ENCODE measurements around the gene NETO1.

The NETO1 gene

DNA sequence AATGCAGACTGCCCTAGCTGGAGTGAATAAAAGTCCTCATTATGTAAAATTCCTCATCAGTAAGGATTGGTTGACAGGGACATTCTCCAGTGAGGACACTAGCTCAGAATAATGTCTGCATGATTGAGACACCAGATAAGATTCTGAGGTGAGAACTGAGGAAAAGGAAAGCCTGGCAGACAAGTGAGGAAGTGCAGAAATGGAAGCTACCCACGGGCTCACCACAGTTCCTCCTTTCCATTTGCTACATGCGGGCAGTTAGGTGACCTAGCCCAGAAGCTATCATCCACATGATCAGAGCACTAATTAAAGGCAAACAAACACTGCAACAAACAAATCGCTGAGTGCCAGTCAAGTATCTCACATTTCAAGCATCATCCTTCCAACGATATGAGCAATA is 27.7 kb downstream of the NETO1 start:
- Histone ChIP-seq H3K9me3 (ENCODE audit: insufficient read depth, low read depth, low read length) (no peaks in the 10 kb centered on the region), H3K36me3 (ENCODE audit: insufficient read depth, low read length) (peaks cover 4% of the 10 kb centered on the region; the same call in 1 of the 2 replicates), H3F3A (ENCODE audit: low read depth) (no peaks in the 10 kb centered on the region), H3K9me2 (replicated peaks; ENCODE audit: low read depth, low read length) (no peaks in the 10 kb centered on the region), H2AFZ (ENCODE audit: low read length) (no peak overlapping the region), H3K4me2 (ENCODE audit: low read depth, low read length, poor library complexity, severe bottlenecking) (no peak overlapping the region), H3K79me2 (ENCODE audit: insufficient read depth, low read length) (peaks cover 4% of the 10 kb centered on the region; the same call in 1 of the 2 replicates), H4K20me1 (ENCODE audit: insufficient read depth, low read length, poor library complexity, severe bottlenecking) (no peaks in the 10 kb centered on the region), H3K4me3 (ENCODE audit: low read length, poor library complexity, severe bottlenecking) (no peak overlapping the region), H3K4me1 (ENCODE audit: insufficient read depth, low read length, poor library complexity, severe bottlenecking) (peaks cover 7% of the 10 kb centered on the region), H3K27me3 (ENCODE audit: insufficient read depth, low read length, poor library complexity, severe bottlenecking) (no peaks in the 10 kb centered on the region), H3K9ac (ENCODE audit: low read depth, low read length, poor library complexity, severe bottlenecking) (no peak overlapping the region)
- TF ChIP-seq, protein P1, sequence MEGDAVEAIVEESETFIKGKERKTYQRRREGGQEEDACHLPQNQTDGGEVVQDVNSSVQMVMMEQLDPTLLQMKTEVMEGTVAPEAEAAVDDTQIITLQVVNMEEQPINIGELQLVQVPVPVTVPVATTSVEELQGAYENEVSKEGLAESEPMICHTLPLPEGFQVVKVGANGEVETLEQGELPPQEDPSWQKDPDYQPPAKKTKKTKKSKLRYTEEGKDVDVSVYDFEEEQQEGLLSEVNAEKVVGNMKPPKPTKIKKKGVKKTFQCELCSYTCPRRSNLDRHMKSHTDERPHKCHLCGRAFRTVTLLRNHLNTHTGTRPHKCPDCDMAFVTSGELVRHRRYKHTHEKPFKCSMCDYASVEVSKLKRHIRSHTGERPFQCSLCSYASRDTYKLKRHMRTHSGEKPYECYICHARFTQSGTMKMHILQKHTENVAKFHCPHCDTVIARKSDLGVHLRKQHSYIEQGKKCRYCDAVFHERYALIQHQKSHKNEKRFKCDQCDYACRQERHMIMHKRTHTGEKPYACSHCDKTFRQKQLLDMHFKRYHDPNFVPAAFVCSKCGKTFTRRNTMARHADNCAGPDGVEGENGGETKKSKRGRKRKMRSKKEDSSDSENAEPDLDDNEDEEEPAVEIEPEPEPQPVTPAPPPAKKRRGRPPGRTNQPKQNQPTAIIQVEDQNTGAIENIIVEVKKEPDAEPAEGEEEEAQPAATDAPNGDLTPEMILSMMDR (conservative IDR thresholded peaks at IDR 0.05; ENCODE audit: low read length) = no peak
- TF ChIP-seq EZH2phosphoT487 (IDR thresholded peaks at IDR 0.05; ENCODE audit: borderline replicate concordance) = no peak

DNA sequence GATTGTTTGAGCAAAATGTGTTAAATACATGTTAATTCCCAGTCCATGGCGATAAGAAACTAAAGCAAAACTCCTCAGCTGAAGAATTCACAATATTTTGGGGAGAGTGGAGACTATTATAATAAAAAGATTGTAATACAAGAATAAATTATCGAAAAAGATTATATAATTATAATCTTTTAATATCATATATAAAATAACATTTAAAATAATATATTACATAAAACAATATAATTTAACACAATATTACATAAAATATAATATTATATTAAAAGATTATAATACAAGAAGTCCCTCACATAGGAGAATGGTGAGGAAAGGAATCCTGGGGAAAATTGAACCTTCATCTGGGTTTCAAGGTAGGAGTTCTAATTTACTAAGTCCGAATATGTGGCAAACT is 33.1 kb downstream of the NETO1 start:
- H2AFZ ChIP-seq (ENCODE audit: low read length) = no peak overlapping the region
- H3K4me1 ChIP-seq (ENCODE audit: insufficient read depth, low read length, poor library complexity, severe bottlenecking) = peaks cover 13% of the 10 kb centered on the region
- no peaks in the 10 kb centered on the region for H3K27me3 ChIP-seq (ENCODE audit: insufficient read depth, low read length, poor library complexity, severe bottlenecking)
- H3K9me2 ChIP-seq (replicated peaks; ENCODE audit: low read depth, low read length) = no peaks in the 10 kb centered on the region
- H3K9me3 ChIP-seq (ENCODE audit: insufficient read depth, low read depth, low read length) = no peaks in the 10 kb centered on the region
- TF ChIP-seq, protein P1 (conservative IDR thresholded peaks at IDR 0.05; ENCODE audit: low read length) = no peak
- no peak for TF ChIP-seq EZH2phosphoT487 (IDR thresholded peaks at IDR 0.05; ENCODE audit: borderline replicate concordance)
- peaks cover 4% of the 10 kb centered on the region; the same call in 1 of the 2 replicates for H3K36me3 ChIP-seq (ENCODE audit: insufficient read depth, low read length)
- H3K4me3 ChIP-seq (ENCODE audit: low read length, poor library complexity, severe bottlenecking) = no peak overlapping the region
- H3K4me2 ChIP-seq (ENCODE audit: low read depth, low read length, poor library complexity, severe bottlenecking) = no peak overlapping the region
- H3K79me2 ChIP-seq (ENCODE audit: insufficient read depth, low read length) = peaks cover 4% of the 10 kb centered on the region; the same call in 1 of the 2 replicates
- peaks cover 1% of the 10 kb centered on the region; the same call in 1 of the 2 replicates for H3F3A ChIP-seq (ENCODE audit: low read depth)
- H4K20me1 ChIP-seq (ENCODE audit: insufficient read depth, low read length, poor library complexity, severe bottlenecking) = no peaks in the 10 kb centered on the region
- H3K9ac ChIP-seq (ENCODE audit: low read depth, low read length, poor library complexity, severe bottlenecking) = no peak overlapping the region

DNA sequence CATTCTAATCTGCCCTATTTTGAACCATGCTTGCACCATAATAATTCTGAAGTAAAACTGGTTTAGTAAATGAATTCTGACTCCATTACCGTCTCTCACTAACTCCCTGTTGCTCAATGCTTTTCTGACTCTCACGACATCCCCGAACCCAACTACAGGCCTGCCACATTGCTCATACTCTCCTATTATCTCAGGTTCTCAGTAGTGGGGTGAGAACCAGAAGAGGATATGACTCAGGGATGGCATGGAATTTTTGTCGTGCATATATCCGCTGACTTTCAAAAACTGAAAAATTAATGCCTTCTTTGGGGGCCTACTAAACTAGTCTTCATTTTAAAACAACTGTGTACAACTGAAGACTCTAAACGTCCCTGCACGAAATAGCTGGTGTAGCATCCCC is 34.3 kb downstream of the NETO1 start:
- H3F3A ChIP-seq (ENCODE audit: low read depth) = peaks cover 5% of the 10 kb centered on the region
- H3K27me3 ChIP-seq (ENCODE audit: insufficient read depth, low read length, poor library complexity, severe bottlenecking) = no peaks in the 10 kb centered on the region
- peaks cover 23% of the 10 kb centered on the region for H3K4me1 ChIP-seq (ENCODE audit: insufficient read depth, low read length, poor library complexity, severe bottlenecking)
- no peak overlapping the region for H3K9ac ChIP-seq (ENCODE audit: low read depth, low read length, poor library complexity, severe bottlenecking)
- no peaks in the 10 kb centered on the region for H3K9me2 ChIP-seq (replicated peaks; ENCODE audit: low read depth, low read length)
- H3K4me3 ChIP-seq (ENCODE audit: low read length, poor library complexity, severe bottlenecking) = no peak overlapping the region
- no peaks in the 10 kb centered on the region for H3K9me3 ChIP-seq (ENCODE audit: insufficient read depth, low read depth, low read length)
- peaks cover 4% of the 10 kb centered on the region; the same call in 1 of the 2 replicates for H3K36me3 ChIP-seq (ENCODE audit: insufficient read depth, low read length)
- H2AFZ ChIP-seq (ENCODE audit: low read length) = no peak overlapping the region
- TF ChIP-seq, protein P1 (conservative IDR thresholded peaks at IDR 0.05; ENCODE audit: low read length) = no peak
- TF ChIP-seq EZH2phosphoT487 (IDR thresholded peaks at IDR 0.05; ENCODE audit: borderline replicate concordance) = no peak
- peaks cover 4% of the 10 kb centered on the region for H4K20me1 ChIP-seq (ENCODE audit: insufficient read depth, low read length, poor library complexity, severe bottlenecking)
- no peak overlapping the region for H3K4me2 ChIP-seq (ENCODE audit: low read depth, low read length, poor library complexity, severe bottlenecking)
- peaks cover 3% of the 10 kb centered on the region; the same call in 1 of the 2 replicates for H3K79me2 ChIP-seq (ENCODE audit: insufficient read depth, low read length)

Data from Loucy (cell line).